ENCODE measurements around the gene AANAT.

The AANAT gene

GRCh38 chr17:76515274-76515949 is 48.0 kb downstream of the AANAT start:
- ATAC-seq (ENCODE audit: low read depth) (no peak), DNase-seq (ENCODE audit: low spot score) (no peak)
- H3K27ac ChIP-seq (ENCODE audit: poor library complexity, severe bottlenecking) = no peak overlapping the region
- H3K9me3 ChIP-seq (ENCODE audit: severe bottlenecking) = no peaks in the 10 kb centered on the region
- no peaks in the 10 kb centered on the region for H3K4me1 ChIP-seq (ENCODE audit: insufficient read depth, poor library complexity, severe bottlenecking)
- H3K36me3 ChIP-seq (ENCODE audit: low read depth) = no peaks in the 10 kb centered on the region
- H3K27me3 ChIP-seq (ENCODE audit: insufficient read depth, poor library complexity, severe bottlenecking) = no peaks in the 10 kb centered on the region
- TF ChIP-seq CTCF (IDR thresholded peaks at IDR 0.05; ENCODE audit: poor library complexity, severe bottlenecking) = no peak
- no peak overlapping the region for H3K4me3 ChIP-seq (ENCODE audit: severe bottlenecking)

DNA sequence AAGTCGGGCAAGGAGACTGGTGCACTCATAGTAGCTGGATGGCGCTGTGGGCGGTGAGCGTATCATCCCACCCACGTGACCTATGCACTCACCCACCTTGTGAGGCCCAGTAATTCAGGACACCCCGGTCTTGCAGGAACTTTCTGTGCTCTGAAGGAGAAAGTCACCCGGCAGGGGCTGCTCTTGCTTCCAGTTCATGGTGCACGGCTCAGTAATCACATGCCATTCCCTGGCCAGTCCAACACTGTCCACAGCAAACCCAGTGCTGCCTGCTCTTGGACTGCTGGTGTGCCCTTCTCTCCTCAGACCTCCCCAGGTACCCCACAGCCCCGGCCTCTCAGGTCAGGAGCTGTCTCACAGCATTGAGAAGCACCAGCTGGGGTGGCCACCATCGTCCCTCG is 50.2 kb downstream of the AANAT start:
- Histone ChIP-seq H3K4me1 (ENCODE audit: insufficient read depth, poor library complexity, severe bottlenecking) (no peaks in the 10 kb centered on the region), H3K9me3 (ENCODE audit: severe bottlenecking) (no peaks in the 10 kb centered on the region), H3K4me3 (ENCODE audit: severe bottlenecking) (no peak overlapping the region), H3K36me3 (ENCODE audit: low read depth) (no peaks in the 10 kb centered on the region), H3K27me3 (ENCODE audit: insufficient read depth, poor library complexity, severe bottlenecking) (no peaks in the 10 kb centered on the region), H3K27ac (ENCODE audit: poor library complexity, severe bottlenecking) (no peak overlapping the region)
- ATAC-seq (ENCODE audit: low read depth) (no peak), DNase-seq (ENCODE audit: low spot score) (no peak)
- TF ChIP-seq CTCF (IDR thresholded peaks at IDR 0.05; ENCODE audit: poor library complexity, severe bottlenecking) = no peak

DNA sequence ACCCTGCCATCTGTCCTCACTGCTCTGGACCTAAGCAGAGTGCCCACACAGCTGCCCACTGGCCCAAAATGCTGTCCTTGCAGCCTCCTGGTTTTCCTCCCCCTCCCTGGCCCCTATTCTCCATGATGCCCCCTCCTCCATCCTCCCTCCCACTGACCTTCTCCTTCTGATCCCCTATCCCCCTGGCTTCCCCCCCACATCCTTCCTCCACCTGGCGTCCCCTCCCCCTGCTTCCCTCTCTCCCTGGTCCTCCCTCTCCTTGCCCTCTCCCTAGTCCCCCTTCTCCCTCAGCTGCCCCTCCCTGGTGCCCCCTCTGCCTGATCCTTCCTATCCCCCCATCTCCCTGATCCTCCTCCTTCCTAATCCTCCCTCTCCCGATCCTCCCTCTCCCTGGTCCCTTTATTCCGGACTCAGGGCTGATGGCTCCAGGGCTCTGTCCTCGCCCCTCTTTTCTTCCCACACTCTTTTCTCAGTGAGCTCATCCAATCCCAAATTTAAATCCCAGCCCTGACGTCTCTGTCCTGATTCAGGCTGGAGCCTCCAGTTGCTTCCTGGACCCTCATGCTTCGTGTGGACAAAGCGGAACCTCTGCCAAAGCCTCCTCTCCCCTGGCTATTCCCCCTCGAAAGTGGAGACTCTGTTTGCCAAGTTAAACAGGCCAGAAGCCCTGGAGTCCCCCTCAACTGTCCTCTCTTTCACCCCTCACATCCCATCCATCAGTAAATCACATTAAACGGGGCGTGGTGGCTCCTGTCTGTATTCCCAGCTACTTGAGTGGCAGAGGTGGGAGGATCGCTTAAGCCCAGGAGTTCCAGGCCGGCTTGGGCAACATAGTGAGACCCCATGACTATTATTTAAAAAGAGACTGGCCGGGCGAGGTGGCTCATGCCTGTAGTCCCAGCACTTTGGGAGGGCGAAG is 51.9 kb downstream of the AANAT start:
- Histone ChIP-seq H3K4me3 (ENCODE audit: severe bottlenecking) (no peak overlapping the region), H3K9me3 (ENCODE audit: severe bottlenecking) (no peaks in the 10 kb centered on the region), H3K36me3 (ENCODE audit: low read depth) (no peaks in the 10 kb centered on the region), H3K27me3 (ENCODE audit: insufficient read depth, poor library complexity, severe bottlenecking) (no peaks in the 10 kb centered on the region), H3K4me1 (ENCODE audit: insufficient read depth, poor library complexity, severe bottlenecking) (peaks cover under 1% of the 10 kb centered on the region), H3K27ac (ENCODE audit: poor library complexity, severe bottlenecking) (no peak overlapping the region)
- TF ChIP-seq CTCF (IDR thresholded peaks at IDR 0.05; ENCODE audit: poor library complexity, severe bottlenecking) = no peak
- no peak for DNase-seq (ENCODE audit: low spot score)
- ATAC-seq (ENCODE audit: low read depth) = no peak

Measured in RWPE2 (cell line).